Measurements from ENCODE around the gene LIG4. TPM values are rescaled to one million over a fixed set of nuclear protein-coding genes. Genes with fewer than 3 reads are reported as not detected.

LIG4 gene
- total RNA-seq, 3 donors from 2014 or later, result 10.1 to 11.1 (median 10.1) TPM

DNA sequence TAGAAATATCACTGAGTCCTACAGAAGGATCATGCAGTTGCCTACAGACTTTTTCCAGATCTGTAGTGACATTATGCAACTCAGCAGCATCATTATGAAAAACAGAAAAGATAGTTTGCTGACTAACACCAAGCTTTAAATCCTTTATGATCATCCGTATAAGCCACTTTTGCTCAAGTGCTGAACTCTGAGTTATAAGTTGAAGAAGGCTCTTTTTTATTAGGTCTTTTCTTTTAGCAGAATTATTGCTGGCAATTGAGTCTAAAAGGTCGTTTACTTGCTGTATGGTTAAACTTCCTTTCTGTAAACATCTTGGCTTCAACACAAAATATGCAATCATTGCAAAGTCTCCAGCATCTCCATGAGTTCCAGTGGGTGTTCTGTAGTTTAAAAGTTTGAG, 4.8 kb downstream of the LIG4 start:
- Histone ChIP-seq H3K4me1 (no peaks in the 10 kb centered on the region), H3K27ac (no peak overlapping the region), H3K4me3 (no peak overlapping the region), H3K9me3 (no peaks in the 10 kb centered on the region), H3K36me3 (no peaks in the 10 kb centered on the region), H3K27me3 (no peaks in the 10 kb centered on the region)
- intact Hi-C loops (cut with DNase I; ENCODE audit: low total_unique reads), result no loop called here
- TF ChIP-seq POLR2A (IDR thresholded peaks at IDR 0.05) (no peak), POLR2AphosphoS5 (IDR thresholded peaks at IDR 0.05) (no peak)
- TF ChIP-seq, protein P1, sequence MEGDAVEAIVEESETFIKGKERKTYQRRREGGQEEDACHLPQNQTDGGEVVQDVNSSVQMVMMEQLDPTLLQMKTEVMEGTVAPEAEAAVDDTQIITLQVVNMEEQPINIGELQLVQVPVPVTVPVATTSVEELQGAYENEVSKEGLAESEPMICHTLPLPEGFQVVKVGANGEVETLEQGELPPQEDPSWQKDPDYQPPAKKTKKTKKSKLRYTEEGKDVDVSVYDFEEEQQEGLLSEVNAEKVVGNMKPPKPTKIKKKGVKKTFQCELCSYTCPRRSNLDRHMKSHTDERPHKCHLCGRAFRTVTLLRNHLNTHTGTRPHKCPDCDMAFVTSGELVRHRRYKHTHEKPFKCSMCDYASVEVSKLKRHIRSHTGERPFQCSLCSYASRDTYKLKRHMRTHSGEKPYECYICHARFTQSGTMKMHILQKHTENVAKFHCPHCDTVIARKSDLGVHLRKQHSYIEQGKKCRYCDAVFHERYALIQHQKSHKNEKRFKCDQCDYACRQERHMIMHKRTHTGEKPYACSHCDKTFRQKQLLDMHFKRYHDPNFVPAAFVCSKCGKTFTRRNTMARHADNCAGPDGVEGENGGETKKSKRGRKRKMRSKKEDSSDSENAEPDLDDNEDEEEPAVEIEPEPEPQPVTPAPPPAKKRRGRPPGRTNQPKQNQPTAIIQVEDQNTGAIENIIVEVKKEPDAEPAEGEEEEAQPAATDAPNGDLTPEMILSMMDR (IDR thresholded peaks at IDR 0.05), result no peak
- DNase-seq (ENCODE audit: low spot score in 2 of 2), result no peak

DNA sequence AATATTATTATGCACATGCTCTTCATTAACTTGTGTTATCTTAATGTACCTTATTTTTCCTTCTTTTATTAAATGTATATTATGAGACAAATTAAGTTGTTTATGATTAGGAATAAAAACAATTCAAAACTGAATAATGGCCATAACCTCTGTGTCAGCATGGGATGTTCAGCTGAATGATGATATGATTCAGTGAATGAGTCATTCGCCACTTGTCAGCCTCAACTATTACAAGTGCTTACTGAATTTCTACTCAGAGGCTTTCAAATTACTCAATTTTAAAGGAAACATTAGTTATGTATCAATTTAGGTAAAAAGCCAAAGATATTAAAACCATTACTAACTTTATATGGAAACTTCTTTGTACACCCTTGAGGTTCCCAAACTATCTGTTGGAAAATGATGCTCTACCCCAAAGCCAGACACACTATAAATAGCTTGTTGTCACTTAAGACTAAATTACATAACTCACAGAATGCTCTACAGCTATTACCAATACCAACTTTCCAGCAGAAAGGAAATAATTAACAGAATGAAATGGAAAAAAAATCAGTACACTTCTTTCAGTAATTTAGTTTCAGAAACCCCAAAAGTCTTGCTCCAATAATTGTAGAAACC, 14.4 kb downstream of the LIG4 start:
- DNase-seq (ENCODE audit: low spot score in 2 of 2), result no peak
- H3K27me3 ChIP-seq, result no peaks in the 10 kb centered on the region
- no peaks in the 10 kb centered on the region for H3K4me1 ChIP-seq
- no peaks in the 10 kb centered on the region for H3K36me3 ChIP-seq
- peaks cover under 1% of the 10 kb centered on the region in 2 donors for H3K9me3 ChIP-seq
- TF ChIP-seq, protein P1 (IDR thresholded peaks at IDR 0.05), result no peak
- TF ChIP-seq POLR2A (IDR thresholded peaks at IDR 0.05), result no peak
- TF ChIP-seq POLR2AphosphoS5 (IDR thresholded peaks at IDR 0.05), result no peak
- H3K27ac ChIP-seq, result no peak overlapping the region
- no peak overlapping the region for H3K4me3 ChIP-seq
- intact Hi-C loops (cut with DNase I; ENCODE audit: low total_unique reads), result no loop called here

DNA sequence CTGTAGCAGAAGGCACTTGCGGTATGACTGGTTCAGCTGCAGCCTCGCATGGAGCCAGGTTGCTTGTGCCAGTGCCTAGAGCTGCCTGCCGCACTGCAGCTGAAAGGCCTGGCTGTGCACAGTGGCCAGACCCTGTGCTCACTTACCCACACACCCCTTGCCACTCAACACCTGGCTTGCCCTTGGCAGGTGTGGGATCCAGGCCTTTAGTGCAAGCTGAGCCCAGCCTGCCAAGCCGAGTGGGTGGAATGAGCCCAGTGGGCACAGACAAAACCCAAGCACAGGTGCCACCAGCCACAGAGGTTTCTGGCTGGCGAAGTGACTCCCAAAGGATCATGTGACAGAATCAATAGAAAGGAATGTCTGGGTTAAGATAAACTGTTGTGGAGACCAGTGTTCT, 19.5 kb downstream of the LIG4 start:
- TF ChIP-seq, protein P1 (IDR thresholded peaks at IDR 0.05), result no peak
- TF ChIP-seq POLR2A (IDR thresholded peaks at IDR 0.05), result no peak
- no peak for TF ChIP-seq POLR2AphosphoS5 (IDR thresholded peaks at IDR 0.05)
- Histone ChIP-seq H3K27ac (no peak overlapping the region), H3K36me3 (no peaks in the 10 kb centered on the region), H3K4me1 (no peaks in the 10 kb centered on the region), H3K27me3 (no peaks in the 10 kb centered on the region), H3K9me3 (peaks cover 16 to 18% of the 10 kb centered on the region in 2 donors), H3K4me3 (no peak overlapping the region)
- DNase-seq (ENCODE audit: low spot score in 2 of 2), result no peak
- intact Hi-C loops (cut with DNase I; ENCODE audit: low total_unique reads), result no loop called here

DNA sequence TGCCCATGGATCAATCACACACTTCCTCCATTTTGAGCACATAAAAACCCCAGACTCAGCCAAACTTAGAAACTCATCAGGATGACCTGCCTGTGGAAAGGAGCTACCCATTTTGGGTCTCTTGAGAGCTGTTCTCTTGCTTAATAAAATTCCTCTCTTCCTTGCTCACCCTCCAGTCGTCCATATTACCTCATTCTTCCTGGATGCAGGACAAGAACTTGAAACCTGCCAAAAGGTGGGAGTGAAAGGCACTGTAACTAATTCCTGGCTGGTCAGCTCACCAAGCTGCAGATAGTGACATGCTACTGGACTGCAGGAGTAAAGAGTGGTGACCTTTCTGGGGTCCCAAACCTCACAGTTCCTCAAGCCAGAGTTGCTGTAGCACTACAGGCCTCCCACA, 20.2 kb downstream of the LIG4 start:
- Histone ChIP-seq H3K27me3 (no peaks in the 10 kb centered on the region), H3K4me1 (no peaks in the 10 kb centered on the region), H3K27ac (no peak overlapping the region), H3K9me3 (peaks cover 16 to 18% of the 10 kb centered on the region in 2 donors), H3K36me3 (no peaks in the 10 kb centered on the region), H3K4me3 (no peak overlapping the region)
- no peak for DNase-seq (ENCODE audit: low spot score in 2 of 2)
- intact Hi-C loops (cut with DNase I; ENCODE audit: low total_unique reads), result no loop called here
- TF ChIP-seq, protein P1 (IDR thresholded peaks at IDR 0.05), result no peak
- TF ChIP-seq POLR2A (IDR thresholded peaks at IDR 0.05) (no peak), POLR2AphosphoS5 (IDR thresholded peaks at IDR 0.05) (no peak)

DNA sequence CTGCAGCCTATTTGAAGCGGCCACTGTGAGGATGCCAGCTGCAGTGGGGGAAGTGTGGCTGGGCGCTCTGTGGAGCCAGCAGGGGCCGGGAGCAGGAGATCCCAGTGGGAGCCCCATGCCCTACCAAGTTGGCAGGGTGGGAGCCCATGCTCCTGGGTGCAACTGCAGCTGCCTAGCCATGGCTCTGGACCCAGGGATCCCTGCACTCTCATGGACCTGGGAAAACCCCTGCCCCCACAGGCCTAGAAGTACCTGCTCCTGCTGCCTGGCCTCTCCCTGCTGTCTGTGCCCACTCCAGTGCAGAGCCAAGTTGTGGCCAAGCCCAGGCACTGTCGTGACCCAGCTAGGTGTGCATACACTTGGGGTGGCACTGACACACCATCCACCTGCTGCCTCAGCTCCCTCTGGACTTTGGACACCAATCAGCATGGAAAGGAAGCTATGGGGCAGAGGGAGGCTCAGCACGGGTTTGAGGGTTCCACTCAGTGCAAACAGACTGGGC, 20.9 kb downstream of the LIG4 start:
- Histone ChIP-seq H3K4me3 (no peak overlapping the region), H3K27me3 (no peaks in the 10 kb centered on the region), H3K9me3 (peaks cover 16 to 18% of the 10 kb centered on the region in 2 donors), H3K27ac (no peak overlapping the region), H3K4me1 (no peaks in the 10 kb centered on the region), H3K36me3 (no peaks in the 10 kb centered on the region)
- DNase-seq (ENCODE audit: low spot score in 2 of 2), result no peak
- intact Hi-C loops (cut with DNase I; ENCODE audit: low total_unique reads), result no loop called here
- TF ChIP-seq, protein P1 (IDR thresholded peaks at IDR 0.05), result no peak
- TF ChIP-seq POLR2AphosphoS5 (IDR thresholded peaks at IDR 0.05), result no peak
- no peak for TF ChIP-seq POLR2A (IDR thresholded peaks at IDR 0.05)

Data from breast epithelium (tissue), 4 donors.